ENCODE measurements around the gene CEP104.

The CEP104 gene

GRCh38 chr1:3886106-3886670, 29.2 kb upstream of the CEP104 start:
- no peak overlapping the region for H3K27ac ChIP-seq
- H3K9me3 ChIP-seq (ENCODE audit: severe bottlenecking), result no peaks in the 10 kb centered on the region
- no peaks in the 10 kb centered on the region for H3K27me3 ChIP-seq (ENCODE audit: insufficient read depth, low read depth, severe bottlenecking)
- no peak for DNase-seq
- H3K36me3 ChIP-seq, result peaks cover 30% of the 10 kb centered on the region
- H3K4me3 ChIP-seq (ENCODE audit: low read depth, low read length), result no peak overlapping the region
- no peak for TF ChIP-seq CTCF (IDR thresholded peaks at IDR 0.05; ENCODE audit: low read depth, low read length)

GRCh38 chr1:3885611-3886010, 28.6 kb upstream of the CEP104 start:
- Histone ChIP-seq H3K27ac (no peak overlapping the region), H3K4me3 (ENCODE audit: low read depth, low read length) (no peak overlapping the region), H3K27me3 (ENCODE audit: insufficient read depth, low read depth, severe bottlenecking) (no peaks in the 10 kb centered on the region), H3K36me3 (peaks cover 26% of the 10 kb centered on the region), H3K9me3 (ENCODE audit: severe bottlenecking) (no peaks in the 10 kb centered on the region)
- TF ChIP-seq CTCF (IDR thresholded peaks at IDR 0.05; ENCODE audit: low read depth, low read length), result no peak
- DNase-seq, result no peak

GRCh38 chr1:3884966-3885365, 28.0 kb upstream of the CEP104 start:
- H3K27ac ChIP-seq, result no peak overlapping the region
- no peak for DNase-seq

GRCh38 chr1:3883194-3883925, 26.3 kb upstream of the CEP104 start:
- Histone ChIP-seq H3K36me3 (peaks cover 14% of the 10 kb centered on the region), H3K9me3 (ENCODE audit: severe bottlenecking) (no peaks in the 10 kb centered on the region), H3K4me3 (ENCODE audit: low read depth, low read length) (no peak overlapping the region), H3K27ac (no peak overlapping the region), H3K27me3 (ENCODE audit: insufficient read depth, low read depth, severe bottlenecking) (no peaks in the 10 kb centered on the region)
- no peak for DNase-seq
- TF ChIP-seq CTCF (IDR thresholded peaks at IDR 0.05; ENCODE audit: low read depth, low read length), result no peak

More at GRCh38 chr1:3884966-3885365, 28.0 kb upstream of the CEP104 start:
- no peak for TF ChIP-seq CTCF (IDR thresholded peaks at IDR 0.05; ENCODE audit: low read depth, low read length)
- no peak overlapping the region for H3K4me3 ChIP-seq (ENCODE audit: low read depth, low read length)
- H3K36me3 ChIP-seq, result peaks cover 19% of the 10 kb centered on the region
- no peaks in the 10 kb centered on the region for H3K27me3 ChIP-seq (ENCODE audit: insufficient read depth, low read depth, severe bottlenecking)
- no peaks in the 10 kb centered on the region for H3K9me3 ChIP-seq (ENCODE audit: severe bottlenecking)

GRCh38 chr1:3881193-3881480, 24.1 kb upstream of the CEP104 start:
- H3K27me3 ChIP-seq (ENCODE audit: insufficient read depth, low read depth, severe bottlenecking), result no peaks in the 10 kb centered on the region
- H3K4me3 ChIP-seq (ENCODE audit: low read depth, low read length), result no peak overlapping the region
- H3K9me3 ChIP-seq (ENCODE audit: severe bottlenecking), result no peaks in the 10 kb centered on the region
- no peak for DNase-seq
- H3K27ac ChIP-seq, result no peak overlapping the region
- no peak for TF ChIP-seq CTCF (IDR thresholded peaks at IDR 0.05; ENCODE audit: low read depth, low read length)
- H3K36me3 ChIP-seq, result peaks cover 5% of the 10 kb centered on the region
